ENCODE measurements around the gene JMJD7. TPM values are rescaled to one million over a fixed set of nuclear protein-coding genes. Genes with fewer than 3 reads are reported as not detected.

The JMJD7 gene
- polyA plus RNA-seq, 2 of the 4 experiments (the other 2 are of a cell fraction) = 3.4 to 3.8 TPM

GRCh38 chr15:41860049-41860828 lies 32.3 kb downstream of the JMJD7 start:
- no peak for ATAC-seq
- WGBS (ENCODE audit: missing lambda C conversion rate) = 61% methylated on average over 10 of the region's 15 CpGs
- no peak for DNase-seq (ENCODE audit: low read depth in 1 of 2, low spot score in 1 of 2)
- Histone ChIP-seq H3K4me2 (no peak overlapping the region), H3K9me3 (no peaks in the 10 kb centered on the region), H3K4me3 (no peak overlapping the region), H3K4me1 (no peaks in the 10 kb centered on the region), H3K27ac (no peak overlapping the region)
- CTCF ChIA-PET = no interaction called here
- FAIRE-seq = no peak
- POLR2A ChIA-PET = no interaction called here
- TF ChIP-seq MAX (IDR thresholded peaks at IDR 0.05) = no peak

GRCh38 chr15:41861736-41862356 lies 34.0 kb downstream of the JMJD7 start:
- ATAC-seq (no peak), FAIRE-seq (no peak), DNase-seq (ENCODE audit: low read depth in 1 of 2, low spot score in 1 of 2) (no peak)
- Histone ChIP-seq H3K27ac (no peak overlapping the region), H3K4me3 (no peak overlapping the region), H3K4me1 (no peaks in the 10 kb centered on the region), H3K9me3 (no peaks in the 10 kb centered on the region), H3K4me2 (no peak overlapping the region)
- ChIA-PET CTCF (interaction anchor here (0.7 to 1.8 kb wide), 4 partner anchors 9 to 222 kb away, joined by 3 to 6 read pairs (median 4); no protein-coding TSS in a partner anchor), POLR2A (no interaction called here)
- no peak for TF ChIP-seq FOXS1 (CRISPR knock-in tag; IDR thresholded peaks at IDR 0.05)
- TF ChIP-seq HOXB13 (CRISPR knock-in tag; IDR thresholded peaks at IDR 0.05; ENCODE audit: low read depth) = no peak
- TF ChIP-seq KDM1A (IDR thresholded peaks at IDR 0.05; ENCODE audit: low read depth) = no peak
- no peak for TF ChIP-seq PBX3 (IDR thresholded peaks at IDR 0.05)
- TF ChIP-seq JUNB (IDR thresholded peaks at IDR 0.05) = no peak
- TF ChIP-seq CBX8 (IDR thresholded peaks at IDR 0.05) = no peak
- no peak for TF ChIP-seq NR3C1 (IDR thresholded peaks at IDR 0.05)
- TF ChIP-seq EP300 (IDR thresholded peaks at IDR 0.05) = no peak
- no peak for TF ChIP-seq ZNF302 (CRISPR knock-in tag; IDR thresholded peaks at IDR 0.05)
- TF ChIP-seq ELK1 (IDR thresholded peaks at IDR 0.05; ENCODE audit: low read depth, low read length) = no peak
- TF ChIP-seq CHD2 (IDR thresholded peaks at IDR 0.05; ENCODE audit: low read length, partially characterized antibody) = no peak
- TF ChIP-seq BCL3 (IDR thresholded peaks at IDR 0.05) = no peak
- no peak for TF ChIP-seq ZC3H11A (IDR thresholded peaks at IDR 0.05)
- no peak for TF ChIP-seq MAX (IDR thresholded peaks at IDR 0.05)
- WGBS (ENCODE audit: missing lambda C conversion rate) = 79% methylated on average over 16 of the region's 18 CpGs

- Histone ChIP-seq H3K4me1 (no peaks in the 10 kb centered on the region), H3K27ac (no peak overlapping the region), H3K4me3 (no peak overlapping the region), H3K9me3 (no peaks in the 10 kb centered on the region), H3K4me2 (no peak overlapping the region)
- ChIA-PET CTCF (interaction anchor here (0.7 to 1.8 kb wide), 4 partner anchors 12 to 222 kb away, joined by 3 to 6 read pairs (median 5); no protein-coding TSS in a partner anchor), POLR2A (no interaction called here)
- TF ChIP-seq ESRRA (IDR thresholded peaks at IDR 0.05; ENCODE audit: borderline replicate concordance, low read length) (no peak), MYC (IDR thresholded peaks at IDR 0.05; ENCODE audit: borderline replicate concordance, low read length) (no peak)
- no peak for DNase-seq (ENCODE audit: low read depth in 1 of 2, low spot score in 1 of 2)
- no peak for FAIRE-seq
- WGBS (ENCODE audit: missing lambda C conversion rate) = 72% methylated on average over 10 of the region's 19 CpGs
- no peak for ATAC-seq
Observed at GRCh38 chr15:41862515-41863116, 34.7 kb downstream of the JMJD7 start.
